PC-3 (cell line): ENCODE measurements around the gene EXOC6B. TPM values are rescaled to one million over a fixed set of nuclear protein-coding genes. Genes with fewer than 3 reads are reported as not detected.
A peak's percentile ranks its signal among the peaks of the same experiment; 100 is the strongest.

Experiments
- ATAC-seq: fragments of 200-7000 bp; cut with Tn5 transposase; 2 replicates; pipeline ENCODE4 v1.9.1; 2020; ENCODE audit warnings: mild to moderate bottlenecking, moderate library complexity
- BruUV-seq: library from RNA; stranded (reverse); fragments of 400-500 nt; replicated peaks from 2 replicates; lab custom pipeline; 2021; lab: Mats Ljungman, UMichigan
- CTCF ChIA-PET: fragments of 300-600 bp; sonication (Branson Sonifier 250); formaldehyde crosslinking; loops from one replicate; lab custom pipeline; 2022; ENCODE audit warnings: antibody characterized with exemption; lab: Charles Lee
- POLR2A ChIA-PET: fragments of 300-600 bp; sonication (Branson Sonifier 250); formaldehyde crosslinking; loops from one replicate; lab custom pipeline; 2022; ENCODE audit warnings: antibody characterized with exemption; ENCODE audit not compliant: unreplicated experiment; lab: Charles Lee
- DNase-seq: peaks from one replicate; pipeline ENCODE4 v3.0.0-alpha.2; 2015
- H2AFZ ChIP-seq: fragments of 300-600 bp; sonication (generic); 2 replicates; pipeline ENCODE4 v1.6.0; 2016; ENCODE audit warnings: antibody characterized with exemption, low read length
- H3F3A ChIP-seq: fragments of 300-600 bp; sonication (generic); one replicate; pipeline ENCODE4 v1.6.0; 2017; ENCODE audit warnings: antibody characterized with exemption, low read length, control low read depth, mild to moderate bottlenecking; ENCODE audit not compliant: unreplicated experiment
- H3K27ac ChIP-seq: fragments of 300-600 bp; sonication (generic); 2 replicates; pipeline ENCODE4 v1.5.1; 2016; ENCODE audit warnings: mild to moderate bottlenecking, low read length
- H3K27me3 ChIP-seq: fragments of 300-600 bp; sonication (generic); 2 replicates; pipeline ENCODE4 v1.6.1; 2016; ENCODE audit warnings: low read length, mixed read lengths
- H3K36me3 ChIP-seq: fragments of 300-600 bp; sonication (generic); 2 replicates; pipeline ENCODE4 v1.6.1; 2016; ENCODE audit warnings: low read depth, mixed run types, low read length, mixed read lengths
- H3K4me1 ChIP-seq: fragments of 300-600 bp; sonication (generic); 2 replicates; pipeline ENCODE4 v1.5.1; 2016; ENCODE audit warnings: low read length; ENCODE audit not compliant: insufficient read depth
- H3K4me2 ChIP-seq: fragments of 300-600 bp; sonication (generic); 2 replicates; pipeline ENCODE4 v1.6.0; 2016; ENCODE audit warnings: low read length
- H3K4me3 ChIP-seq: fragments of 300-600 bp; sonication (generic); 2 replicates; pipeline ENCODE4 v1.5.1; 2016; ENCODE audit warnings: mild to moderate bottlenecking, low read length, mixed read lengths
- H3K79me2 ChIP-seq: fragments of 300-600 bp; sonication (generic); 2 replicates; pipeline ENCODE4 v1.6.1; 2017; ENCODE audit warnings: low read length, mixed read lengths
- H3K9ac ChIP-seq: fragments of 300-600 bp; sonication (generic); 2 replicates; pipeline ENCODE4 v1.6.0; 2016; ENCODE audit warnings: mild to moderate bottlenecking, low read length
- H3K9me2 ChIP-seq: fragments of 300-600 bp; sonication (generic); replicated peaks from 2 replicates; pipeline ENCODE4 v1.6.1; 2016; ENCODE audit warnings: mixed run types, low read length, mixed read lengths
- H3K9me3 ChIP-seq: fragments of 300-600 bp; sonication (generic); 2 replicates; pipeline ENCODE4 v1.6.1; 2016; ENCODE audit warnings: low read length, mixed read lengths
- H4K20me1 ChIP-seq: fragments of 300-600 bp; sonication (generic); 2 replicates; pipeline ENCODE4 v1.6.1; 2016; ENCODE audit warnings: low read length, mixed read lengths
- EZH2 ChIP-seq: fragments of 300-600 bp; sonication (generic); IDR thresholded peaks from one replicate; pipeline ENCODE4 v1.6.1; 2017; ENCODE audit warnings: antibody characterized with exemption, mild to moderate bottlenecking, low read length; ENCODE audit not compliant: unreplicated experiment
- EZH2phosphoT487 ChIP-seq: fragments of 300-600 bp; sonication (generic); IDR thresholded peaks from 2 replicates; pipeline ENCODE4 v1.6.1; 2018; ENCODE audit warnings: mild to moderate bottlenecking, antibody characterized with exemption, low read length, borderline replicate concordance
- intact Hi-C: fragments of 100-400 bp; cut with micrococcal nuclease; formaldehyde crosslinking; loops from 2 replicates; pipeline ENCODE4 v1.9.0; 2023
- total RNA-seq: library from RNA; depleted of rRNA; stranded (reverse); fragments of >200 nt; gene quantifications from 2 replicates; pipeline ENCODE4 v1.2.3, GENCODE V29; 2014
- TF ChIP-seq, protein P1 (sequence below): fragments of 300-600 bp; sonication (generic); conservative IDR thresholded peaks from 2 replicates; pipeline ENCODE4 v1.5.1; 2017; ENCODE audit warnings: antibody characterized with exemption, low read depth, mild to moderate bottlenecking, low read length

EXOC6B gene
- total RNA-seq, 1 experiment from 2014 or later = 13.9 TPM

DNA sequence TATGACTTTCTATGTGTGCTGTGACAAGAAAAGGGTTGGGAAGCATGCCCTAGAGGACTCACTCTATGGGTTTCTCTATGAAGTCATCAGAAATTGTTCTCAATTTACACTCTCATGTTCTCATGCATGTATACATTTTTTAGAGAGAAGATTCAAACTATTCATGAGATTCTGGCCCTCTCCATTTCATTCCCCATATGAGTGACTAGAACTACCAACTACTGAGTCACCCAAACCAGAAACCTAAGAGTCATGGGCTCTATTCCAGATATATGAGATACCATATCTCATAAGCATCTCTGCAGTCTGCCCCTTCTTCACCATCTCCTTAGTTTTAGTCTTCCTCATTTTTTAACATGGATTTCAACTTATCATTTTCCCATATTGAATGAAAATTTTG is 87.7 kb downstream of the EXOC6B start:
- Histone ChIP-seq H3K27ac (no peak overlapping the region), H2AFZ (no peak overlapping the region), H3K4me3 (no peak overlapping the region), H3F3A (no peaks in the 10 kb centered on the region), H3K79me2 (no peaks in the 10 kb centered on the region), H3K4me2 (no peak overlapping the region), H3K36me3 (no peaks in the 10 kb centered on the region), H3K27me3 (no peaks in the 10 kb centered on the region), H3K9ac (no peak overlapping the region), H3K4me1 (peaks cover 1% of the 10 kb centered on the region; the same call in 1 of the 2 replicates), H3K9me2 (no peaks in the 10 kb centered on the region), H3K9me3 (no peaks in the 10 kb centered on the region), H4K20me1 (no peaks in the 10 kb centered on the region)
- TF ChIP-seq, protein P1, sequence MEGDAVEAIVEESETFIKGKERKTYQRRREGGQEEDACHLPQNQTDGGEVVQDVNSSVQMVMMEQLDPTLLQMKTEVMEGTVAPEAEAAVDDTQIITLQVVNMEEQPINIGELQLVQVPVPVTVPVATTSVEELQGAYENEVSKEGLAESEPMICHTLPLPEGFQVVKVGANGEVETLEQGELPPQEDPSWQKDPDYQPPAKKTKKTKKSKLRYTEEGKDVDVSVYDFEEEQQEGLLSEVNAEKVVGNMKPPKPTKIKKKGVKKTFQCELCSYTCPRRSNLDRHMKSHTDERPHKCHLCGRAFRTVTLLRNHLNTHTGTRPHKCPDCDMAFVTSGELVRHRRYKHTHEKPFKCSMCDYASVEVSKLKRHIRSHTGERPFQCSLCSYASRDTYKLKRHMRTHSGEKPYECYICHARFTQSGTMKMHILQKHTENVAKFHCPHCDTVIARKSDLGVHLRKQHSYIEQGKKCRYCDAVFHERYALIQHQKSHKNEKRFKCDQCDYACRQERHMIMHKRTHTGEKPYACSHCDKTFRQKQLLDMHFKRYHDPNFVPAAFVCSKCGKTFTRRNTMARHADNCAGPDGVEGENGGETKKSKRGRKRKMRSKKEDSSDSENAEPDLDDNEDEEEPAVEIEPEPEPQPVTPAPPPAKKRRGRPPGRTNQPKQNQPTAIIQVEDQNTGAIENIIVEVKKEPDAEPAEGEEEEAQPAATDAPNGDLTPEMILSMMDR = no peak
- TF ChIP-seq EZH2phosphoT487 (no peak), EZH2 (no peak)
- ATAC-seq = no peak
- BruUV-seq = TSS peak; percentile 20
- ChIA-PET POLR2A (no interaction called here), CTCF (no interaction called here)
- intact Hi-C loops = no loop called here
- no peak for DNase-seq

DNA sequence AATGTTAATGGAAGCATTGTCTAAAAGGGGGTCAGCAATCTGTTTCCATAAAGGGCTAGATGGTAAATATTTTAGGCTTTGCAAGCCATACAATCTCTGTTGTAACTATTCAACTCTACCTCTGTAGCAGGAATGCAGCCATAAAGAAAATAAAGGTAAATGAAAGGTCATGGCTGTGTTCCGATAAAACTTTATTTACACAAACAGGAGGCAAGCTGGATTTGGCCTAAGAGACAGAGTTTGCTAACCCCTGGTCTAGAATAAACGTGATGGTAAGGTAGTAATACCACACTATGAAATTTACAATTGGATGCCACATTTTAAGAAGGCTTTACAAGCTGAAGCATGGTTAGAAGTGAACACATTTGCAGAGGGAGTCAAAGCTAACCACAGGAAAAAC is 91.4 kb downstream of the EXOC6B start:
- Histone ChIP-seq H3F3A (no peaks in the 10 kb centered on the region), H2AFZ (no peak overlapping the region), H3K36me3 (no peaks in the 10 kb centered on the region), H3K27ac (no peak overlapping the region), H3K27me3 (no peaks in the 10 kb centered on the region), H3K4me2 (no peak overlapping the region), H3K9ac (no peak overlapping the region), H3K9me3 (no peaks in the 10 kb centered on the region), H3K79me2 (no peaks in the 10 kb centered on the region), H3K9me2 (no peaks in the 10 kb centered on the region), H4K20me1 (no peaks in the 10 kb centered on the region), H3K4me3 (no peak overlapping the region), H3K4me1 (no peaks in the 10 kb centered on the region)
- intact Hi-C loops = no loop called here
- no peak for TF ChIP-seq EZH2
- TF ChIP-seq, protein P1 = no peak
- no peak for TF ChIP-seq EZH2phosphoT487
- no peak for ATAC-seq
- DNase-seq = no peak
- CTCF ChIA-PET = no interaction called here
- BruUV-seq = no TSS peak
- POLR2A ChIA-PET = no interaction called here

DNA sequence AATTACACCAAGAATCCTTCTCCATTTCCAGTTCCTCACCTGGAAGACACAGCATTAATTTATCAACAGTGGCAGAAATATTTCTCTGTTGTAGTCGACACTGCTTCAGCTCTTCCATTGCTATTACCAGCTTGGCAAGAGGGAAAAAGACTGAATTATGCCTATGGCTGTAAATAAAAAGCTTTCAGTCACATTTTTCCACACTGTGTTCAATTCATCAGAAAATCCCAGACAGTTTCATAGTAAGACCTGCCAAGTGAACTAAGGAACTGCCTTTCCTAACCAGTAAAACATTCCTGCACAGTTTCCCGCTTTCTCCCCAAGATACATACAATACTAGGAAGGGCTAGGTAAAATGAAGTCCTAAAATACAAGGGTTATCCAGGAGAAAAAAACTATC is 94.7 kb downstream of the EXOC6B start:
- no peak for ATAC-seq
- Histone ChIP-seq H3K4me3 (no peak overlapping the region), H3K9me2 (no peaks in the 10 kb centered on the region), H2AFZ (no peak overlapping the region), H3K9ac (no peak overlapping the region), H3K79me2 (no peaks in the 10 kb centered on the region), H3K4me1 (no peaks in the 10 kb centered on the region), H3K36me3 (no peaks in the 10 kb centered on the region), H3F3A (no peaks in the 10 kb centered on the region), H3K4me2 (no peak overlapping the region), H3K9me3 (no peaks in the 10 kb centered on the region), H3K27me3 (no peaks in the 10 kb centered on the region), H3K27ac (no peak overlapping the region), H4K20me1 (no peaks in the 10 kb centered on the region)
- TF ChIP-seq, protein P1 = no peak
- ChIA-PET POLR2A (no interaction called here), CTCF (no interaction called here)
- no TSS peak for BruUV-seq
- intact Hi-C loops = no loop called here
- DNase-seq = no peak
